Astrocyte (in vitro differentiated cells and primary cell): ENCODE data around the gene CA10. TPM values are rescaled to one million over a fixed set of nuclear protein-coding genes. Genes with fewer than 3 reads are reported as not detected.

Source experiments
- DNase-seq: peaks from one replicate; pipeline ENCODE4 v3.0.0-alpha.2; 2010; ENCODE audit warnings: low read depth
- FAIRE-seq: peaks from 2 replicates; lab custom pipeline; 2011; peaks lifted over from hg19 to GRCh38; lab: Jason Lieb, UNC
- H2AFZ ChIP-seq: 2 replicates; pipeline ENCODE4 v1.6.0; 2012; ENCODE audit warnings: low read depth, low read length, inconsistent platforms
- H3K27ac ChIP-seq: 2 replicates; pipeline ENCODE4 v1.5.1; 2011; ENCODE audit warnings: low read depth, low read length, inconsistent platforms
- H3K27me3 ChIP-seq: 2 replicates; pipeline ENCODE4 v1.6.0; 2011; ENCODE audit warnings: low read length, inconsistent platforms; ENCODE audit not compliant: insufficient read depth
- H3K36me3 ChIP-seq: 2 replicates; pipeline ENCODE4 v1.5.1; 2011; ENCODE audit warnings: low read length, inconsistent platforms; ENCODE audit not compliant: insufficient read depth
- H3K4me1 ChIP-seq: 2 replicates; pipeline ENCODE4 v1.5.1; 2011; ENCODE audit warnings: low read length, inconsistent platforms; ENCODE audit not compliant: insufficient read depth
- H3K4me2 ChIP-seq: 2 replicates; pipeline ENCODE4 v1.6.0; 2012; ENCODE audit warnings: low read length, inconsistent platforms
- H3K4me3 ChIP-seq: 2 replicates; pipeline ENCODE4 v1.5.1; 2011; ENCODE audit warnings: low read depth, mild to moderate bottlenecking, low read length, inconsistent platforms; ENCODE audit not compliant: insufficient read depth
- H3K79me2 ChIP-seq: 2 replicates; pipeline ENCODE4 v1.6.0; 2012; ENCODE audit warnings: mild to moderate bottlenecking, low read length, inconsistent platforms; ENCODE audit not compliant: insufficient read depth
- H3K9ac ChIP-seq: 2 replicates; pipeline ENCODE4 v1.6.0; 2012; ENCODE audit warnings: mild to moderate bottlenecking, low read length, inconsistent platforms
- H3K9me3 ChIP-seq: 2 replicates; pipeline ENCODE4 v1.5.1; 2012; ENCODE audit warnings: low read depth, mild to moderate bottlenecking, low read length, inconsistent platforms; ENCODE audit not compliant: insufficient read depth
- H4K20me1 ChIP-seq: 2 replicates; pipeline ENCODE4 v1.6.0; 2012; ENCODE audit warnings: low read length, inconsistent platforms; ENCODE audit not compliant: insufficient read depth
- H3K27ac Mint-ChIP-seq: one replicate; pipeline ENCODE4 v1.8.0; 2021; ENCODE audit warnings: mild to moderate bottlenecking, mixed read lengths; ENCODE audit not compliant: unreplicated experiment
- H3K27me3 Mint-ChIP-seq: one replicate; pipeline ENCODE4 v1.8.0; 2021; ENCODE audit warnings: low read depth, mixed read lengths; ENCODE audit not compliant: unreplicated experiment
- H3K36me3 Mint-ChIP-seq: one replicate; pipeline ENCODE4 v1.8.0; 2021; ENCODE audit warnings: low read depth, mixed read lengths; ENCODE audit not compliant: unreplicated experiment
- H3K4me1 Mint-ChIP-seq: one replicate; pipeline ENCODE4 v1.8.0; 2021; ENCODE audit warnings: low read depth, mixed read lengths; ENCODE audit not compliant: unreplicated experiment
- H3K4me3 Mint-ChIP-seq: one replicate; pipeline ENCODE4 v1.8.0; 2021; ENCODE audit warnings: mild to moderate bottlenecking, moderate library complexity, mixed read lengths; ENCODE audit not compliant: unreplicated experiment
- H3K9me3 Mint-ChIP-seq: one replicate; pipeline ENCODE4 v1.8.0; 2021; ENCODE audit warnings: mild to moderate bottlenecking, mixed read lengths; ENCODE audit not compliant: unreplicated experiment
- CTCF ChIP-seq: IDR thresholded peaks from 2 replicates; pipeline ENCODE4 v1.5.1; 2011; ENCODE audit warnings: low read depth, mild to moderate bottlenecking, inconsistent platforms, low read length, moderate library complexity; ENCODE audit not compliant: insufficient read depth
- EZH2 ChIP-seq: IDR thresholded peaks from 2 replicates; pipeline ENCODE4 v1.6.1; 2012; ENCODE audit warnings: mild to moderate bottlenecking, low read length, inconsistent platforms; ENCODE audit not compliant: insufficient read depth
- total RNA-seq: library from RNA; stranded (reverse); gene quantifications from 2 replicates; pipeline ENCODE4 v1.2.1, GENCODE V29; 2021

The CA10 gene
- total RNA-seq, 1 donor from 2014 or later: 0.43 TPM

- H3K27ac Mint-ChIP-seq: no peak overlapping the region
- H3K4me3 Mint-ChIP-seq: no peak overlapping the region
- H3K36me3 Mint-ChIP-seq: no peaks in the 10 kb centered on the region
- TF ChIP-seq EZH2: no peak
- no peak for TF ChIP-seq CTCF
- no peak overlapping the region for H3K27ac ChIP-seq
- no peaks in the 10 kb centered on the region for H3K9me3 ChIP-seq
- no peak overlapping the region for H3K9ac ChIP-seq
- H4K20me1 ChIP-seq: no peaks in the 10 kb centered on the region
- no peaks in the 10 kb centered on the region for H3K4me1 ChIP-seq
- H3K4me2 ChIP-seq: no peak overlapping the region
- no peaks in the 10 kb centered on the region for H3K36me3 ChIP-seq
- no peaks in the 10 kb centered on the region for H3K79me2 ChIP-seq
- DNase-seq (no peak), FAIRE-seq (no peak)
- H3K4me1 Mint-ChIP-seq: no peaks in the 10 kb centered on the region
- H3K27me3 Mint-ChIP-seq: peaks cover 6% of the 10 kb centered on the region
- no peak overlapping the region for H3K4me3 ChIP-seq
- H3K9me3 Mint-ChIP-seq: no peaks in the 10 kb centered on the region
- H2AFZ ChIP-seq: no peak overlapping the region
- no peaks in the 10 kb centered on the region for H3K27me3 ChIP-seq
These were observed 19.8 kb downstream of the CA10 start for GRCh38 chr17:52138752-52139151.

GRCh38 chr17:52138350-52138749, 20.2 kb downstream of the CA10 start:
- Histone ChIP-seq H3K9me3 (no peaks in the 10 kb centered on the region), H3K4me2 (no peak overlapping the region), H2AFZ (no peak overlapping the region), H3K79me2 (no peaks in the 10 kb centered on the region), H3K9ac (no peak overlapping the region), H3K4me1 (no peaks in the 10 kb centered on the region), H3K4me3 (no peak overlapping the region), H3K36me3 (no peaks in the 10 kb centered on the region), H4K20me1 (no peaks in the 10 kb centered on the region), H3K27me3 (no peaks in the 10 kb centered on the region), H3K27ac (no peak overlapping the region)
- Mint-ChIP-seq H3K27me3 (peaks cover 6% of the 10 kb centered on the region), H3K36me3 (no peaks in the 10 kb centered on the region), H3K4me1 (no peaks in the 10 kb centered on the region), H3K4me3 (no peak overlapping the region), H3K27ac (no peak overlapping the region), H3K9me3 (no peaks in the 10 kb centered on the region)
- FAIRE-seq: no peak
- TF ChIP-seq EZH2 (no peak), CTCF (no peak)
- no peak for DNase-seq

GRCh38 chr17:52136166-52136565, 22.3 kb downstream of the CA10 start:
- Histone ChIP-seq H3K9ac (no peak overlapping the region), H3K4me2 (no peak overlapping the region), H3K79me2 (no peaks in the 10 kb centered on the region), H4K20me1 (no peaks in the 10 kb centered on the region), H3K27ac (no peak overlapping the region), H3K4me3 (no peak overlapping the region), H3K9me3 (no peaks in the 10 kb centered on the region), H3K36me3 (no peaks in the 10 kb centered on the region), H3K27me3 (no peaks in the 10 kb centered on the region), H3K4me1 (no peaks in the 10 kb centered on the region), H2AFZ (no peak overlapping the region)
- no peak for FAIRE-seq
- DNase-seq: no peak
- TF ChIP-seq CTCF: no peak
- no peak for TF ChIP-seq EZH2
- Mint-ChIP-seq H3K36me3 (no peaks in the 10 kb centered on the region), H3K27ac (no peak overlapping the region), H3K4me1 (no peaks in the 10 kb centered on the region), H3K9me3 (no peaks in the 10 kb centered on the region), H3K27me3 (peaks cover 6% of the 10 kb centered on the region), H3K4me3 (no peak overlapping the region)
